ENCODE results near the gene NT5M.
"Not testable (repeated sequence)": the region's sequence is repeated elsewhere in the genome, so short reads cannot be mapped to it uniquely, and the experiment has no call there.

Gene NT5M

GRCh38 chr17:17300624-17301568 is 2.3 kb upstream of the NT5M start:
- no peak for ATAC-seq
- no peak for TF ChIP-seq ZNF565 (CRISPR knock-in tag; conservative IDR thresholded peaks at IDR 0.05; ENCODE audit: low read depth)
- no peak for TF ChIP-seq POU6F1 (CRISPR knock-in tag; IDR thresholded peaks at IDR 0.05; ENCODE audit: borderline replicate concordance, low read depth)
- no peak for TF ChIP-seq ARNTL (CRISPR knock-in tag; IDR thresholded peaks at IDR 0.05; ENCODE audit: borderline replicate concordance, low read depth)
- TF ChIP-seq PPARA (CRISPR knock-in tag; IDR thresholded peaks at IDR 0.05; ENCODE audit: borderline replicate concordance): no peak
- no peak for TF ChIP-seq TCF4 (CRISPR knock-in tag; IDR thresholded peaks at IDR 0.05; ENCODE audit: borderline replicate concordance)
- TF ChIP-seq ZFP30 (CRISPR knock-in tag; IDR thresholded peaks at IDR 0.05): no peak
- TF ChIP-seq ZNF8 (CRISPR knock-in tag; IDR thresholded peaks at IDR 0.05): no peak

- not testable (repeated sequence) for ATAC-seq
These were observed 1.5 kb upstream of the NT5M start for GRCh38 chr17:17301659-17302058.

GRCh38 chr17:17303847-17304490 is 796 bp downstream of the NT5M start:
- ATAC-seq: no peak
- TF ChIP-seq CSRNP3 (CRISPR knock-in tag; IDR thresholded peaks at IDR 0.05): no peak
- no peak for TF ChIP-seq ZFP3 (CRISPR knock-in tag; IDR thresholded peaks at IDR 0.05)
- no peak for TF ChIP-seq TOX (CRISPR knock-in tag; IDR thresholded peaks at IDR 0.05; ENCODE audit: borderline replicate concordance)
- TF ChIP-seq ZNF565 (CRISPR knock-in tag; conservative IDR thresholded peaks at IDR 0.05; ENCODE audit: low read depth): no peak
- no peak for TF ChIP-seq CREB5 (CRISPR knock-in tag; IDR thresholded peaks at IDR 0.05; ENCODE audit: low read depth)
- TF ChIP-seq ZFP30 (CRISPR knock-in tag; IDR thresholded peaks at IDR 0.05): no peak
- TF ChIP-seq GLIS3 (CRISPR knock-in tag; IDR thresholded peaks at IDR 0.05): no peak
- no peak for TF ChIP-seq ISL1 (CRISPR knock-in tag; IDR thresholded peaks at IDR 0.05)
- no peak for TF ChIP-seq CSDC2 (CRISPR knock-in tag; IDR thresholded peaks at IDR 0.05)
- TF ChIP-seq BACH2 (CRISPR knock-in tag; IDR thresholded peaks at IDR 0.05; ENCODE audit: borderline replicate concordance): no peak
- no peak for TF ChIP-seq PPARA (CRISPR knock-in tag; IDR thresholded peaks at IDR 0.05; ENCODE audit: borderline replicate concordance)
- TF ChIP-seq OSR1 (CRISPR knock-in tag; IDR thresholded peaks at IDR 0.05): no peak
- no peak for TF ChIP-seq ZC3H10 (CRISPR knock-in tag; IDR thresholded peaks at IDR 0.05)
- no peak for TF ChIP-seq ZNF70 (CRISPR knock-in tag; IDR thresholded peaks at IDR 0.05)
- TF ChIP-seq PATZ1 (CRISPR knock-in tag; IDR thresholded peaks at IDR 0.05; ENCODE audit: borderline replicate concordance): no peak
- no peak for TF ChIP-seq ARNTL (CRISPR knock-in tag; IDR thresholded peaks at IDR 0.05; ENCODE audit: borderline replicate concordance, low read depth)
- TF ChIP-seq ESRRG (CRISPR knock-in tag; IDR thresholded peaks at IDR 0.05): no peak
- no peak for TF ChIP-seq POU6F1 (CRISPR knock-in tag; IDR thresholded peaks at IDR 0.05; ENCODE audit: borderline replicate concordance, low read depth)

All from SK-N-SH treated with all-trans-retinoic acid at 6 μM for 48 hours (cell line).